GM04504 (cell line): ENCODE data around the gene AS3MT.
"Not testable (repeated sequence)": the region's sequence is repeated elsewhere in the genome, so short reads cannot be mapped to it uniquely, and the experiment has no call there.

Source experiments
- DNase-seq: peaks from one replicate; pipeline ENCODE4 v3.0.0-alpha.2; 2012; ENCODE audit warnings: low read depth

Gene AS3MT, protein sequence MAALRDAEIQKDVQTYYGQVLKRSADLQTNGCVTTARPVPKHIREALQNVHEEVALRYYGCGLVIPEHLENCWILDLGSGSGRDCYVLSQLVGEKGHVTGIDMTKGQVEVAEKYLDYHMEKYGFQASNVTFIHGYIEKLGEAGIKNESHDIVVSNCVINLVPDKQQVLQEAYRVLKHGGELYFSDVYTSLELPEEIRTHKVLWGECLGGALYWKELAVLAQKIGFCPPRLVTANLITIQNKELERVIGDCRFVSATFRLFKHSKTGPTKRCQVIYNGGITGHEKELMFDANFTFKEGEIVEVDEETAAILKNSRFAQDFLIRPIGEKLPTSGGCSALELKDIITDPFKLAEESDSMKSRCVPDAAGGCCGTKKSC

GRCh38 chr10:102869258-102870198 lies at the start of gene AS3MT:
Gene AS3MT, plus strand, starts transcription at chr10:102869470. Its CDS starts 123 bp downstream, at chr10:102869593.
- no peak for DNase-seq

GRCh38 chr10:102820008-102820407 lies 49.3 kb upstream of the AS3MT start:
- DNase-seq, result not testable (repeated sequence)

DNA sequence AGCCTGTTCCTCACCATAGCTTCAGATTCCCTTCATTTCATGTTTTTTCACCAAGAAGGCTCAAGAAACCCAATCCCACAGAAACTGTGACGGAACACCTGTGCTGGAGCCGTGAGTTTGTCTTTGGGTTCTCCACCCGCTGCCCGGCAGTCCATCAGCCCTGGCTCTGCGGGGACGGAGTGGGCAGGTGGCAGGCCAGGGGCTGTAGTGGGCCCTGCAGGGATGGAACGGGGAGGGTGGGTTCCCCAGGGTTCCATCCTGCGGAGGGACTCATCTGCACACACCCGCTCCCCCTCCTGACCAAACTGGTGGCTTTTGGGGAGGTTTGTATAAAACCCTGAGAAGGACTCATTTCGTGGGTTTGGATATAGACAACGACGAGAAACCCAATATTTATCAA lies 47.0 kb upstream of the AS3MT start:
- no peak for DNase-seq

DNA sequence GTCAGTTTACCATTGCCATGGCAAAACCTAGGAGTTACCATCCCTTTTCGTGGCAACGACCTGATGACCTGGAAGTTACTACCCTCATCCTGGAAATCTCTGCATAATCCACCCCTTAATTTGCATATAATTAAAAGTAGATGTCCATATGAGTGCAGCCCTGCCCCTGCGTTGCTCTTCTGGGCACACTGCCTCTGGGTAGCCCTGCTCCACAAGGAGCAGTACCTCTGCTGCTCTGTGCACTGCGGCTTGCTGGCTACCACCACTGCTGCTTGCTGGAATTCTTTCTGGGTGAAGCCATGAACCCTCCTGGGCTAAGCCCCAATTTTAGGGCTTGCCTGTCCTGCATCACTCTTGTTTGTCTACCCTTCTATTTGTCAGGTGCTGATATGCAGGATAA lies 44.6 kb upstream of the AS3MT start:
- DNase-seq, result no peak

GRCh38 chr10:102826148-102826796 lies 43.0 kb upstream of the AS3MT start:
- no peak for DNase-seq

DNA sequence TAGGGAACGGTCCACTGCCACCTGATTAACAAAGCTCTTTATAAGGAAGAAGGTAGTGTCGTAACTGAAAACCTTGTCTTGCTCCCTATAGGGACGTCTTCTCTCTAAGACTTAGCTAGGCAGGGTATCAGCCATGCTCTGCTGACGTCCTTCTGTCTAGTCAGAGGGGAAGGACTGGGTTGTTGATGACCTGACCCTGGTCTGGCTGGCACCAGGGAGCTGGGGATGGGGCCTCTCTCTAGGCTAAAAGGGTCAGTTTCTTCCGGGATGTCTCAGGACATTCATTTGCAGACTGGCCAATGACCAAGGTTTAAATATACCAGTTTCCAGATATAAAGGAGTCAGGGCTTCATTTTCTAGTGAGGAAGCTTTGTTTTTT lies 41.7 kb upstream of the AS3MT start:
- no peak for DNase-seq

DNA sequence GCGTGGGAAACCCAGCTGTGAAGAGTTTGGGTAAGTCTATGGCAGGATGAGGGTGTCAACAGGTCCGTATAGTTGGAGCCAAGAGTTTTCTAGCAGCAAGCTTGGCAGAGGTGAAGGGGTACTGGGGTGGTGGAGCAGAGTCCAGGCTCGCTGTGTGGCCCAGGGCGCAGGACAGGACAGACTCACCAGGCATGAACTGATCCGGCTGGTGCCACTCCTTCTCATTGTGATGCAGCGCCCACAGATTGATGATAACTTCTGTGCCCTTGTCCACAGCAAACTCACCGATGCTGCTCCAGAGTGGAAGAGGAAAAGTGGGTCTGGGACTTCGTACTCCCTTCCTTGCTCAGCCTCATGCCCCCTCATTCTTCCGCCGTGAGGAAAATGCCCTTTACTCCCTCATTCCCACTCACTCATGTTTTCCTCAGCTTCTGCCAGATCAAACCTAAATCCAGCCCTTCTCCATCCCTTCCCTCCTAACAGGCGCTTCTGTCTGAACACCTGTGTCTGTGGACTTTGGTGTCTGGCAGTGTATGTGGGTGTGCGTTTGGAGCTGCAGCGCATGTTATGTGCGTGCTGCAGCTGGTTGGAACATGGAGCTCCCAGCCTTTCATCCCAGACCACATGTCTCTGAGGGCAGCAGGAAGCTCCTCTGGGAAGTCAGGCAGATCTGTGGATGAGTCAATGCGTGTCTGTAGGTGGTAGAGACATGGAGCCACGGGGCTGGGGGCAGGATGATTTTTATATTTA lies 37.8 kb upstream of the AS3MT start:
- peak; percentile 41 for DNase-seq

GRCh38 chr10:102832248-102832647 lies 37.0 kb upstream of the AS3MT start:
- no peak for DNase-seq

DNA sequence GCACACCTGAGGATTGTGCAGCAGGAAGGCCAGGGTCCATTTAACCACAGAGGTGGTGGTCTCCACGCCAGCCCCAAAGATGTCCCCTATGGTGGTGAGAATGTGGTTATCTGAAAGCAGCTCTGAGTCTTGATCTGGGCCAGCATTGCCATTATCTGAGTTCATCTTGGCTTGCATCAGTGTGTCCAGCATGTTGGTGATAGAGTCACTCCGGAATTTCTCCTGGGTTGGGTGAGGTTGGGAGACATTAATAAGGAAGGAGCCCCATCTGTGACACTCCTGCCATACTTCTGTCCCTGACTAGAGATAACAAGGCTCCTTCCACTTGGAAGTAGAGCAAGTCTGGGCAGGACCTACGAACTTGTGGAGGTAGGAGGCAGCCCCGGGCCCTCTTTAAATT lies 36.3 kb upstream of the AS3MT start:
- DNase-seq, result peak; percentile 26

- DNase-seq, result no peak
These were observed 35.1 kb upstream of the AS3MT start for GRCh38 chr10:102834143-102834542.

GRCh38 chr10:102835007-102835482 lies 34.2 kb upstream of the AS3MT start:
- peak; percentile 52 for DNase-seq

DNA sequence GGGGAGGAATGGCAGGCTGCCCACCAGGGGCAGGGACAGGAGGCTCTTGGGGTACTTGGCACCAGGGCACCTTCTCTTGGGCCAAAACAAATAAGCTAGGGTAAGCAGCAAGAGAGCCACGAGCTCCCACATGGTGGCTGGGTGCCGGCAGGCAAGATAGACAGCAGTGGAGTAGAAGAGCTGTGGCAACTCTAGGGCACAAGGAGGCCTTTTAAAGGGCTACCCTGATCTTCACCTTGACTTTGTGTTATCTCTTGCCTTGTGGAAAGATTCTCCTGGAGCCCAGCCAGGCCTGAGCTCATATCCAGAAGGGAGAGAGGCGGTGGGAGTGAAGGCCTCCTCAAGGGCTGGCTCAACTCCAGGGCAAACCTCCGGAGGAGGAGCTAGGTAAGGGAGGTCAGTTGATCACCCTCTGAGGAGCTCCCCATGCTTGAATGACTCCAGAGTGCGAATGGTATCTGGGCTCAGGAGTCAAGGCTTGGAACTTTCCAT lies 32.0 kb upstream of the AS3MT start, which contains the start of gene CYP17A1:
CYP17A1 (minus strand) TSS at position 184 of the 492 bp plus-strand sequence; CDS start at position 132, 52 bp downstream.
- DNase-seq, result no peak

DNA sequence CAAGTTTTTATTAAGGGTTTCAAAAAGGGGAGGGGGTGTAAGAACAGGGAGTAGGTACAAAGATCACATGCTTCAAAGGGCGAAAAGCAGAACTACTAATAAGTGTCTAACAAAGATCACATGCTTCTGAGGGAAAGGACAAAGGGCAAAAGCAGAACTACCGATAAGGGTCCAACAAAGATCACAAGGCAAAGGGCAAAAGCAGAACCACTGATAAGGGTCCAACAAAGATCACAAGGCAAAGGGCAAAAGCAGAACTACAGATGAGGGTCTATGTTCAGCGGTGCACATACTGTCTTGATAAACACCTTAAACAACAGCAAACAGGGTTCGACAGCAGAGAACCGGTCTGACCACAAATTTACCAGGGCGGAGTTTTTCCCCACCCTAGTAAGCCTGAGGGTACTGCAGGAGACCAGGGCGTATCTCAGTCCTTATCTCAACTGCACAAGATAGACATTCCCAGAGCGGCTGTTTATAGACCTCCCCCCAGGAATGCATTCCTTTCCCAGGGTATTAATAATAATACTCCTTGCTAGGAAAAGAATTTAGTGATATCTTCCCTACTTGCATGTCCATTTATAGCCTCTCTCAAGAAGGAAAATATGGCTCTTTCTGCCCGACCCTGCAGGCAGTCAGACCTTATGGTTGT lies 30.9 kb upstream of the AS3MT start:
- not testable (repeated sequence) for DNase-seq

- DNase-seq, result no peak
These were observed 27.4 kb upstream of the AS3MT start for GRCh38 chr10:102841827-102842345.

DNA sequence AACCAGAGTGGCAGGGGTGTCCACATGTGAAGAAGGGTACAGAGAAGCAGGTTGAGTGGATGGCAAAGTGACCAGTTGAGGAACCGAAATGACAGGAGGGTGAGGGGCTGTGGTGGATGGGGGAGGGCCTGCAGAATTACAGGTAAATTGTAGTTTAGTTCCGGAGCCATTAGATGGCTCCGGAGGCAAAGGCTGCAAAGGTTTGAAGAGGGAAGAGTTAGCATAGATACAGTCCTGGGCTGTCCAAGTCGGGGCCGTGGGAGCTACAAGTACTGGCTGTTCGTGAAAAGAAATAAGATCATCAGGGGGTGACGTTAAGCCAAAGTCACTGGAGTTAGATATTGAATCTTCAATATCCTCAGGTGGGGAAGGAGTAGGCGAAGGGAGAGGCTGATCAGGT lies 26.1 kb upstream of the AS3MT start:
- DNase-seq, result not testable (repeated sequence)

DNA sequence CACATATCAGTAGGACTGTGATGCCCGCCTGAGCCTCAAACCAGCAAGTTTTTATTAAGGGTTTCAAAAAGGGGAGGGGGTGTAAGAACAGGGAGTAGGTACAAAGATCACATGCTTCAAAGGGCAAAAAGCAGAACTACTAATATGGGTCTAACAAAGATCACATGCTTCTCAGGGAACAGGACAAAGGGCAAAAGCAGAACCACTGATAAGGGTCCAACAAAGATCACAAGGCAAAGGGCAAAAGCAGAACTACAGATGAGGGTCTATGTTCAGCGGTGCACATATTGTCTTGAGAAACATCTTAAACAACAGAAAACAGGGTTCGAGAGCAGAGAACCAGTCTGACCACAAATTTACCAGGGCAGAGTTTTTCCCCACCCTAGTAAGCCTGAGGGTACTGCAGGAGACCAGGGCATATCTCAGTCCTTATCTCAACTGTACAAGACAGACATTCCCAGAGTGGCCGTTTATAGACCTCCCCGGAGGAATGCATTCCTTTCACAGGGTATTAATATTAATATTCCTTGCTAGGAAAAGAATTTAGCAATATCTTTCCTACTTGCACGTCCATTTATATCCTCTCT lies 25.0 kb upstream of the AS3MT start:
- DNase-seq, result not testable (repeated sequence)

- DNase-seq, result no peak
These were observed 23.8 kb upstream of the AS3MT start for GRCh38 chr10:102845352-102845902.

DNA sequence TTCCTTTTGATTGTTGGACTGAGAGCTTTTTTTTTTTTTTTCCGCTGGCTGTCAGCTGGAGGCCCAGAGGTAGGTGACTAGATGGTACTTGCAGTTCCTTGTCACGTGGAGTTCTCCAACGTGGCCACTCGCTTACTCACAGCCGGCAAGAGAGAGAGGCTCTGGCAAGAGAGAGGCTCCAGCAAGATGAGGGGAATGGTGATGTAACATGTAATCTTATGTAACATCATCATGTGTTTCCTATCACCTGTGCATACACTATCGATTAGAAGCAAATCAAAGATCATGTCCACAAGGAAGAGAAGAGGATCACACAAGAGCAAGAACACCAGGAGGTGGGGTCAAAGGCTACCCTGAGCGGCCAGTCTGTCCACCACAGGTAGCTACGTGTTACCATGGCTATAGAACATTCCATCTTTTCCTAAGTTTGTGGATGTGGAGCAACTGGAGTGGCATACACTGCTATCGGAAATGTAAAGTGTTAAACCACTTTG lies 19.2 kb upstream of the AS3MT start:
- no peak for DNase-seq

DNA sequence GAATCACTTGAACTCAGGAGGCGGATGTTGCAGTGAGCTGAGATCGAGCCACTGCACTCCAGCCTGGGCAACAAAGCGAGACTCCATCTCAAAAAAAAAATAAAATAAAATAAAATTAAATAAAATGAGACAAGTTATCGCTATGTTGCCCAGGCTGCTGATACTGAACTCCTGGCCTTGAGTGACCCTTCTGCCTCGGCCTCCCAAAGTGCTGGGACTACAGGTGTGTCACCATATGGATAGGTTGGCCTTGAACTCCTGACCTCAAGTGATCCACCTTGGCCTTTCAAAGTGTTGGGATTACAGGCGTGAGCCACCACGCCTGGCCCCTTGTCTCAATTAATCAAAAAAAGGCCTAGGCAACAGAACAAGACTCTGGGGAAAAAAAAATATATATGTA lies 16.0 kb upstream of the AS3MT start:
- DNase-seq, result not testable (repeated sequence)
